ENCODE measurements around the gene GGA3.
A peak's percentile ranks its signal among the peaks of the same experiment; 100 is the strongest.
"Not testable (repeated sequence)": the region's sequence is repeated elsewhere in the genome, so short reads cannot be mapped to it uniquely, and the experiment has no call there.

Gene GGA3

DNA sequence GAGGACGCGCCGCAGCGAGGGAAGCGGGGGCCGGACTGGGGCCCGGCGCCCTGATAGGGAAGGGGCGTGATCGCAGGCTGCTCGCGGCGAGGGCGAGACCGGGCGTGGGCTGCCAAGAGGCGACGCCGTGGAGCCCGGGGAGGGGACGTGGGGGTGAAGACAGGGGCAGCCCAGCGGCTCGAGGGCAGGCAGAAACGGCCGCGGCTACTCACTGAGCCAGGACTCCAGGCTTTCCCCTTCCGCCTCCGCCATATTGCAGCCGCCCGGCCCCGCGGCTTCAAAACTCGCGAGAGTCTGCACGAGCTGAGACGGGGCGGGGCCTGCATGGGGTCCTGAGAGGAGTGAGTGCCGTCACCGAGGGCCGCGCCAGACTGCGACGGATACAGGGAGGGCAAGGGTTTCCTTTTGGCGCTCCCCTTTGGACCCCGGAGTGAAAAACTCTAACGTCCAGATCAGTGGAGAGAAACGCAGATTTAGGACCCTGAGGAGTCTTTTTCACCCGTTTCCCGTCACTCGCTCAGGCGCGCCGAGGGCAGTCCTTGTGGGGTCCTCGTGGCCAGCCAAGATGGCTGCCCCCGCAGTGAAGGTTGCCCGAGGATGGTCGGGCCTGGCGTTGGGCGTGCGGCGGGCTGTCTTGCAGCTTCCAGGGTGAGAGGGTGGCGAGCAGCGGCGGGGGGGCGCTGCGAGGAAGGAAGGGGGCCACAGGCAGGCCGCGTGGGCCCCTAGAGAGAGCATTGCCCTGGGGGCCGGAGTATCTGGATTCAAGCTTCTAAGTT, at the start of gene GGA3, which contains the start of gene MRPS7:
GGA3 (minus strand) TSS at position 271 of the 776 bp plus-strand sequence; CDS start at position 252, 19 bp downstream.
MRPS7 (plus strand) TSS at position 544 of the 776 bp plus-strand sequence; CDS start at position 566, 22 bp downstream.
- DNase-seq (ENCODE audit: low spot score) = peak; percentile 94

DNA sequence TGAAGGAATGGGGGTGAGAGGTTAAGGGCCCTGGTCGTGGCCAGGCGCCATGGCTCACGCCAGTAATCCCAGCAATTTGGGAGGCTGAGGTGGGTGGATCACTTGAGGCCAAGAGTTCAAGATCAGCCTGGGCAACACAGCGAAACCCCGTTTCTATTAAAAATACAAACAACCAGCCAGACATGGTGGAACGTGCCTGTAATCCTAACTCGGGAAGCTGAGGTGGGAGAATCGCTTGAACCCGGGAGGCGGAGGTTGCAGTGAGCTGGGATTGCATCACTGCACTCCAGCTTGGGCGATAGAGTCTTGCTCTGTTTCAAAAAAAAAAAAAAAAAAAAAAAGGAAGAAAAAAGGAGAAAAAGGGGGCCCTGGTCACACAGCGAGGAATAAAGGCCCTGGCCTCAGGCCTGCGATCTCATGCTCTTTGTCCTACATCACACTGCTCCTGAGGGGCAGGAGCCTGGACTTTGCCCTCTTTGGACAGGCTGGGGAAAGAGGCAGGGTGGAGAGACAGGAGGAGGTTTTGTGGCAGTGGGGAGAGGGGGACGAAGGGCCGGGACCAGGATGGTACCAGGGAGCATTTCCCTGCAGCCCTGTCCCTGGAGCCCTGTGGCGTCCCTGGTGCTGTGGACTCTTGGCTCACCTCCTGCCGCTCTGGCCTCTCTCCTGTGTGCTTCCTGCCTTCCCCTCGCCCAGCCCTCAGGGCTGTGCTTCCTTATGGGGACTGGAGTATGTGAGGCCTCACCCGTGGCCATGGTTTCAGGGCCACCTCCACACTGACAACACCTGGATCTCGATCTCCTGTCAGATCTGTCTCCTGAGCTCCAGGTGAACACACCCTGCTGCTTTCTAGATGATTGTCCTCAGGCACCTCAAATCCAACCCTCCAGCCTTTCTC, 47.6 kb upstream of the GGA3 start:
- no peak for DNase-seq (ENCODE audit: low spot score)

DNA sequence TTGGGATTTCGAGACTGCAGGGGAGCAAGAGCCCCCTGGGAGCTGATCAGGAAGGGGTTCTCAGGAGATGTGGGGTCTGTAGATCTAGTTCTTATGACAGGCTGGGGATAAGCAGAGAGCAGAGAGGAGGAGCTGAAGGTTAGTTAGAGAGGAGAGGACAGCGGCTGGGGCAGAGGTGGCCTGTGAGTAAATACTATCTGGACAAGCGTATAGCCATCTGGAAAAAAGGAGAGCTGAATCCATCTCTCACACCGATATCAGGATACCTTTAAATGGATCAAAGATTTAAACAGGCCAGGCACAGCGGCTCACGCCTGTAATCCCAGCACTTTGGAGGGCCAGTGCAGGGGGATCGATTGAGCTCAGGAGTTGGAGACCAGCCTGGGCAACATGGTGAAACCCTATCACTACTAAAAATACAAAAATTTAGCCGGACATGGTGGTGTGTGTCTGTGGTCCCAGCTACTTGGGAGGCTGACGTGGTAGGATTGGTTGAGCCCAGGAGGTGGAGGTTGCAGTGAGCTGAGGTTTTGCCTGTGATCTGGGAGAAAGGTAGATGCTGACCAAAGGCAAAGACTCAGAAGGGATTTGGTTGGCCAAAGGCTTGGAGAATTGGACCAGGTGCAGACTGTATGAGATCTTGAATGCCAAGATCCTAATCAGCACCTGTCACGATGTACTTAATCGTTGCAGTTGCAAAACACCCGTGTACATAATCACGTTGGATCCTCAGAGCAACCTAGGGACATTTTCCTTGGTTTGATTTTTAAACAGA, 46.7 kb upstream of the GGA3 start:
- DNase-seq (ENCODE audit: low spot score) = no peak

- DNase-seq (ENCODE audit: low spot score) = no peak
These were observed 40.2 kb upstream of the GGA3 start for GRCh38 chr17:75301502-75302206.

DNA sequence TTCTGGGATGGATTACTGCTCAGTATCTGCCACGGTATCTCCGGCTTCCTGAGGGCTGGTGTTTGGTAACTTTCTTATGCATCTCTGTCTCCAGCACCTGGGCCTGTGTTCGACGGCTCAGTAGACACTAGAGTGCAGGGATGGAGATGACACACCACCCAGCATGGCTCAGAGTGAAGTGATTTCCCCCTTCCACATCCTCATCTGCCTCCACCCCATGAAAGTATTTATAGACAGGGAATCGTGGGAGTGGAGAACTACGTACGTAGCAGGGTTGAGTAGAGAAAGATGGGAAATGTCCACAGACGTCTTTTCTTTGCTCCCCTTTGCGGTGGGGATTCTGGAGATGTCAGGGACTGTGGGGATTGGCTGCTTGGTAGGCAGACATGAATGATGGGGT, 39.6 kb upstream of the GGA3 start:
- DNase-seq (ENCODE audit: low spot score) = no peak

DNA sequence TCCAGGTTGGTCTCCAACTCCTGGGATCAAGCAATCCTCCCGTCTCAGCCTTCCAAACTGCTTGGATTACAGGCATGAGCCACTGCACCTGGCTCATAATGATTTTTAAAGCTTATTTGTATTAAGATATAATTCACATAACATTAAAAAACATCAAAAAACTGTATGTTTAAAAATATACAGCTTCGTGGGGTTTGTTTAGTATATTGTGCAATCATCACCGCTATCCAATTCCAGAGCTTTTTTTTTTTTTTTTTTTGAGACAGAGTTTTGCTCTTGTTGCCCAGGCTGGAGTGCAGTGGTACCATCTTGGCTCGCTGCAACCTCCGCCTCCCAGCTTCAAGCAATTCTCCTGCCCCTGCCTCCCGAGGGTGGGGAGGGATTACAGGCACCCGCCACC, 38.9 kb upstream of the GGA3 start:
- no peak for DNase-seq (ENCODE audit: low spot score)

DNA sequence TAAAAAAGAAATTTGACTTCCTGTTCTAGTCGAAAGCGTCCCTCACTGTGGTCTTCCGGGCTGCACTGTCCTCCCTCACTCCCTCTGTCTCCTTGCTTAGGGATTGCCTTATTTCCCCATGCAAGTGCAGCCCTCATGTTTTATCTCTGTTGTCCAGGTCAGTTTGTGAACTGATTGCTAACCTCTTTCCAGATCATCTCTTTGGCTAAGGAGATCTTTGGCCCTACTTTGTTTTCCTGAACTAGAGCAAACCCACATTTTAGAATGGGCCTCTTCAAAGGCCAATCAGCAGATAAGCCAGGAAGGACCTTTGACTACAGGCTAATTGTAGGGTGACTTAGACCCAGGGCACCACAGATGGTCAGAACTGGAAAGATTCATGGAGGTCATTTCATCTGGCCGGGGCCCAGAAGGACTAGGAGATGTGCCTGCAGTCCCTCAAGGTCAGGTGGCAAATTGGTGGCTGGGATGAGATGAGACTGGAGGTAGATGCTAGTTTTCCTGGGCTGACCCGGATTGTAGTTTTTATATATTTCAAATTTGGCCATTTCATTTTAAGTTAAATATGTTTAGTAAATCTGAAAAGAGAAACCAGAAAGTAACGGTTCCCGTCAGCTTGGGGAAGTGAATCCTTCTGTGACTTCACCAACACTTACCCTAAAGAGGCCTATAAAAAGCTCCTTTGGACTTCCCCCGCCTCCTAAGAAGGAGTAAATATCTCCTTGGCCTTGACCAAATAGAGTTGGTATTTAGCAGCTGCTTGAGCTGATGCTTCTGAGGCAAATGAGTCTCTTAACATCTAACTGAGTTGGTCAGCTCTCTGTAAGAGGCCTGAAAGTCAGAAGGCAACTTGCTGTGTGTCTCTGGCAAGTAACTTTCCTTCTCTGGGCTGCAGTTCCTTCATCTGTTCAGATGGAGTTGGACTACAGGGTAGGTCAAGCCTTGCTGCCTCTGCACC, 34.1 kb upstream of the GGA3 start:
- DNase-seq (ENCODE audit: low spot score) = no peak

DNA sequence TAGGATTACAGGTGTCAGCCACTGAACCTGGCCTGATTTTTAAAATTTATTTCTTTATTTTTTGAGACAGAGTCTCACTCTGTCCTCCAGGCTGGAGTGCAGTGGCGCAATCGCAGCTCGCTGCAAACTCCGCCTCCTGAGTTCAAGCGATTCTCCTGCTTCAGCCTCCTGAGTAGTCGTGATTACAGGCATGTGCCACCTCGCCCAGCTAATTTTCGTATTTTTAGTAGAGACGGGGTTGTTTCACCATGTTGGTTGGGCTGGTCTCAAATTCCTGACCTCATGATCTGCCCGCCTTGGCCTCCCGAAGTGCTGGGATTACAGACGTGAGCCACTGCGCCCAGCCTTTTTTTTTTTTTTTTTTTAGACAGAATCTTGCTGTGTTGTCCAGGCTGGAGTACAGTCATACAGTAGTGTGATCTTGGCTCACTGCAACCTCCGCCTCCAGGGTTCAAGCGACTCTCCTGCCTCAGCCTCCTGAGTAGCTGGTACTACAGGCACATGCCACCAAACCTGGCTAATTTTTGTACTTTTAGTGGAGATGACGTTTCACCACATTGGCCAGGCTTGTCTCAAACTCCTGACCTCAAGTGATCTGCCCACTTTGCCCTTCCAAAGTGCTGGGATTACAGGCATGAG, 31.5 kb upstream of the GGA3 start:
- not testable (repeated sequence) for DNase-seq (ENCODE audit: low spot score)

- DNase-seq (ENCODE audit: low spot score) = peak; percentile 66
These were observed 28.5 kb upstream of the GGA3 start for GRCh38 chr17:75289832-75290337.

GRCh38 chr17:75289115-75289831, 27.9 kb upstream of the GGA3 start, which contains the start of gene SLC25A19:
TSS of gene SLC25A19 (minus strand) at chr17:75289433. CDS start at chr17:75286764, 2,669 bp downstream.
- peak; percentile 99 for DNase-seq (ENCODE audit: low spot score)

DNA sequence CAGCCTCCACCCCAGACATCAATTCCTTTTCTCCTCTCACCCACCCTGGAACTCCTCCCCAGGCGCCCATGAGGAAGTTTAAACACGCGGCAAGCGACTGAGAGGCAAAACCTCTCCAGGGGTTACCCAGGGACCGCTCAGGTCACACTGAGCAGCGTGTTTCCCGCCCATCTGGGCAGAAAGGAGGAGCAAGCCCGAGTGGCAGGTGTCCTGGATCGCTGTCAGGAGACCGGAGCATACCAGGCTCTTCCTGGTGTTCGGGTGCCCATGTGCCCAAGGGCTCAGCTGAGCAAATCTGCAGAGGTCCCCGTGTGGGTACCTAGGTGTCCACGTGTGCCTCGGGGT, 27.3 kb upstream of the GGA3 start:
- DNase-seq (ENCODE audit: low spot score) = no peak

- DNase-seq (ENCODE audit: low spot score) = no peak
These were observed 27.0 kb upstream of the GGA3 start for GRCh38 chr17:75288359-75288758.

DNA sequence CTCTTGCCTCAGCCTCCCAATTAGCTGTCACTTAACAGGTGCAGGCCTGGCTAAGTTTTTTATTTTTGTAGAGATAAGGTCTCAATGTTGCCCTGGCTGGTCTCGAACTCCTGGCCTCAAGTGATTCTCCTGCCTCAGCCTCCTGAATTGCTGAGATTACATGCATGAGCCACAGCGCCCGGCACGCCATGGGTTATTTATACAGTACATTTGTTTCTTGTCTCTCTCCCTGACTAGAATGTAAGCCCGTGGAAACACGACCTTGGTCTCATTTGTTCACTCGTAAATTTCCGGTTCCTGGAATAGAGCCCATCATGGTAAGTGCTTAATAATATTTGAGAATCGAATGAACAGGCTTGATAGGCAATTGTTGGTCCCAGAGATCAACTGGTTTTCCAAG, 25.8 kb upstream of the GGA3 start:
- DNase-seq (ENCODE audit: low spot score) = no peak

- no peak for DNase-seq (ENCODE audit: low spot score)
These were observed 23.7 kb upstream of the GGA3 start for GRCh38 chr17:75285123-75285522.

GRCh38 chr17:75280189-75280588, 18.8 kb upstream of the GGA3 start:
- DNase-seq (ENCODE audit: low spot score) = not testable (repeated sequence)

- DNase-seq (ENCODE audit: low spot score) = no peak
These were observed 16.3 kb upstream of the GGA3 start for GRCh38 chr17:75277664-75278071.

DNA sequence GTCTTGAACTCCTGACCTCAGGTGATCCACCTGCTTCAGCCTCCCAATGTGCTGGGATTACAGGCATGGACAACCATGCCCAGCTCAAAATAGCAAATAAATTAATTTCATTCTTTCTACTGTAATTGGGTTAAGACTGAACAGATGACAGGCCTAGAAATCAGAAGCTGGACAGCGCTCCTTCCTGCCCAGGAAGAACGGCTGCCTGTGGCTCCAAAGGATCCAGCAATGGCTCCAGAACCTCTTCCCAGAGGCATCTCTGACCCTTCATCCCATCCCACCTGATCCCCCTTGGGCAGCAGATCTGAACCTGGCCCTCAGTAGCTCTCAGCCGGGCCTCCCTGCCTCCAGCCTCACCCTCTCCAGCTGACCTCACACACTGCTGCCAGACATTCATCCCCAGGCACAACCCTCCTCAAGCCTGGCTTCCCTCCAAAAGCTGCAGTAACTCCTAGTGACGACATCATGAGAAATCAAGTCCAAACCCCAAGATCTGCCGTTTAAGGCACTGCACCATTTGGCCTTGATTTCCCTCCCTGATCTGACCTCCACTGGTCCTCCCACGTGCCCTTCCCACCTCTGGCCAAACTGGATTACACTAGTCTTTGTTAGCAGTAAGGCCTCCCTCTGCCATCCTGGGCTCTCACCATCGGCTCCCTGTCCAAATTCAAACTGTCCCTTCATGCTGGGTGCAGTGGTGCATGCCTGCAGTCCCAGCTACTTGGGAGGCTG, 12.7 kb upstream of the GGA3 start:
- no peak for DNase-seq (ENCODE audit: low spot score)

- no peak for DNase-seq (ENCODE audit: low spot score)
These were observed 11.4 kb upstream of the GGA3 start for GRCh38 chr17:75272848-75273184.

All from putamen (tissue), 1 donor.